LoVo (cell line): ENCODE measurements around the gene CORO1A.
"Not testable (repeated sequence)": the region's sequence is repeated elsewhere in the genome, so short reads cannot be mapped to it uniquely, and the experiment has no call there.

Experiments used
- DNase-seq: peaks from one replicate; pipeline ENCODE4 v3.0.0-alpha.2; 2016; ENCODE audit warnings: low spot score

Gene CORO1A

GRCh38 chr16:30170145-30170544, 13.3 kb upstream of the CORO1A start:
- DNase-seq = not testable (repeated sequence)

DNA sequence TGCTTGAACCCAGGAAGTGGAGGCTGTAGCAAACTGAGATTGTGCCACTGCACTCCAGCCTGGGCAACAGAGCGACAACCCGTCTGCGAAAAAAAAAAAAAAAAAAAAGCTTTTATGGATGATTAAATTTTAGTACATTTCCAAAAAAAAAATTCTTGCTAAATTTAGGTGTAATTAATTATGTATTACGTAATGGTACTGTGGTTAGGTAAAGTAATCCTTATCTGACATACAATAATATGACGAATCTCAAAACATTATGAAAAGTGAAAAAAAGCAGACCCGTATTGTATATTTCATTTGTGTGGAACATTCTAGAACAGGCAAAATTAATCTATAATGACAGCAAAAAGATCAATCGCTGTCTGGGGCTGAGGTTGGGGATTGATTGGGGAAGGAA, 10.3 kb upstream of the CORO1A start:
- no peak for DNase-seq

DNA sequence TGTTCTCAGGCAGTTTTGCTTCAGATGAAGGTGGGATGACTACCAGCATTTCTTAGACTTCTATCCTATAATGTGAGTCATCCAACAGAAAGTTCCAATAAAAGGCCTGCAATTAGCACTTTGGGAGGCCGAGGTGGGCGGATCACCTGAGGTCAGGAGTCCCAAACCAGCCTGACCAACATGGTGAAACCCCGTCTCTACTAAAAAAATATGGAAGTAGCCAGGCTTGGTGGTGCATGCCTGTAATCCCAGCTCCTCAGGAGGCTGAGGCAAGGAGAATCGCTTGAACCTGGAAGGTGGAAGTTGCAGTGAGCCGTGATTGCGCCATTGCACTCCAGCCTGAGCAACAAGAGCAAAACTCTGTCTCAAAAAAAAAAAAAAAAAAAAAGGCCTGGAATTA, 6.5 kb upstream of the CORO1A start:
- DNase-seq = not testable (repeated sequence)

- no peak for DNase-seq
Observed at GRCh38 chr16:30179195-30179594, 4.2 kb upstream of the CORO1A start.

GRCh38 chr16:30179931-30180330, 3.5 kb upstream of the CORO1A start:
- DNase-seq = no peak

DNA sequence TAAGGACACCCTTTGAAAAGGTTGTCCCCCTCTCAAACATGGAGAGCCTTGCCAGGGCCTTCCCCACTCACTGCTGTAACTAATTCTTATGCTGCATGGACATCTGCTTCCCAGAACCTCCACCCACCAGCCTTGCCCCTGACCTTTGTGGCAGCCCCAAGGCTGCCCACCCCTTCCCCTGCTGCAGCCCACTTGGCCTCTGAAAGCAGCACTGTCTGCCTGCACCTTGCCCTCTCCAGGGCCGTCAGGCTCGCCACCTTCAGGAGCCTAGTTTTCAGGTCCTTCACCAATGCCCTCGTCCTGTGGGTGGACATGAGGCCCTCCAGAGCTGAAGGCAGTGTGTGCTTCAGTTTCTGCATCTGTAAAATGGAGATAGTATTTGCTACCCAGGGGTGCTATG, 2.7 kb upstream of the CORO1A start:
- no peak for DNase-seq

DNA sequence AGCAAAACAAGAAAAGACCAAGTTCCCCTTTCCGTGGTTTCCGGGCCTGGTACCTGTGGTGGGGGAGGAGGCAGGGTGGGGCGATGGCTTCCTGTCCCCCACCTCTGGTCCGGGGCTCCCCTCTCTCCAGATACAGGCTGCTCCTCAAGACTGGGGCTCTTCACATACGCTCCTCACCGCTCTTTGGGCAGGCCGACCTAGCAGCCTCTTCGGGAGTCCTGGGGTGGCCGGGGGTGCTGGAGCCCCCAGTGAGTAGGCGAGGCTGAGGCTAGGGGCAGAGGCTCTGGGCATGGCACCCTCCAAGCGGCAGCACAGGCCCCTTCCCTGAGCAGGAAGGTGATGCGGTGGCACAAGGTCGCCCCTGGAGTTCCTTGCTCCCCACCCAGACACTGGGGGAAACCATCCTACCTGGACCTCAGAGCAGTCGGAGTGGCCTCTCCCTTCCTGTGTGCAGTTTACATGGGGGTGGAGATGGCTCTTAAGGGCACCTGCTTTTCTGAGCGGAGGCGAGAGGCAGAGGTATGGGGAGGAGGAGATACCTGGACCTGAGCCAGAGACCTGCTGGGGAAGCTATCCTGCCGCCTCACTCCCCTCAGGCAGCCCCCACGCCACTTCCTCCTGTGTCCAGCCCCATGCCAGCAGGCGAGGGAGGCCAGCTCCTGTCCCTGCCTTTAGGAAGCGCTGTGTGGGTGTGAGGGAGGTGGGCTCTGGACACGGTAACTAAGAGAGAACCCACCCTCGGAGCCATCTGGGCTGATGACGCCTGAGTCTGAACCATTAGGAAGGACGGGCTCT, 891 bp downstream of the CORO1A start:
- DNase-seq = no peak

DNA sequence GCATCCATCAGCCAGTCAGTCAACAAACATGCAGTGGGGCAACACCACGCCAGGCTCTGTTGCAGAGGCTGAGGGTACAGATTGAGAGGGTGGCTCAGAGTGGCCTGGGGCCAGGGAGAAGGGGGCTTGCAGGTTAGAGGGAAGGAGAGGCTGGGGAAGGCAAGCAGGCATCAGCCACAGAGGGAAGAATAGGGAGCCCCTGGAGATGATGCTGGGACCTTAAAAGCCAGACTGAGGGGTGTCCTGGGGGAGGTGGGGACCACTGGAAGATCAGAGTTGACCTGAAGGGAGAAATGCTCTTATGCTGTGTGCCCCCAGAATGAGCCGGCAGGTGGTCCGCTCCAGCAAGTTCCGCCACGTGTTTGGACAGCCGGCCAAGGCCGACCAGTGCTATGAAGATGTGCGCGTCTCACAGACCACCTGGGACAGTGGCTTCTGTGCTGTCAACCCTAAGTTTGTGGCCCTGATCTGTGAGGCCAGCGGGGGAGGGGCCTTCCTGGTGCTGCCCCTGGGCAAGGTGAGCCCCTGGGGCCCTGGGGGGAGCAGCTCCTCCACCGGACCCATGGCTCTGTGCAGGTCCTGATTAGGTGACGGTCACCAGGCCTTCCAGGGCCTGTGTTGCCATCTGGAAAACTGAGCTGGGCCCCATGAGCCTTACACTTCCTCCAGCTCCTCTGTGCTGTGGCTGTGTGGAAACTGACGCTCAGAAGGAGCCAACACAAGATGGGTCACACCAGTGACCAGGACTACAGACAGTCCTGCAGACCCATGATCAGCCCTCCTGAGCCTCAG, 1.7 kb downstream of the CORO1A start:
- no peak for DNase-seq

GRCh38 chr16:30185683-30186421, 2.5 kb downstream of the CORO1A start:
- DNase-seq = no peak

GRCh38 chr16:30186444-30186781, 3.0 kb downstream of the CORO1A start:
- DNase-seq = no peak

- no peak for DNase-seq
Observed at GRCh38 chr16:30186782-30187555, 3.6 kb downstream of the CORO1A start.

DNA sequence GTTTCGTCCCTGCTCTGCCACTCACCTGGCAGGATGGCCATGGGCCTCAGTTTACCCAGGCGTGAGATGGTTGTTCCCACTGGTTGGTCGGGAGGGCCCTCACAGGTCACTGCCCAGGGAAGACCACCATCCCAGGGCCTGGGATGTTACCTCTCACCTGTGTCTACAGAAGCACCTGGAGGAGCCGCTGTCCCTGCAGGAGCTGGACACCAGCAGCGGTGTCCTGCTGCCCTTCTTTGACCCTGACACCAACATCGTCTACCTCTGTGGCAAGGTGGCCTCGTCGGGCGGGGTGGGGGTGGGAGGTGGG, 4.1 kb downstream of the CORO1A start:
- DNase-seq = no peak

DNA sequence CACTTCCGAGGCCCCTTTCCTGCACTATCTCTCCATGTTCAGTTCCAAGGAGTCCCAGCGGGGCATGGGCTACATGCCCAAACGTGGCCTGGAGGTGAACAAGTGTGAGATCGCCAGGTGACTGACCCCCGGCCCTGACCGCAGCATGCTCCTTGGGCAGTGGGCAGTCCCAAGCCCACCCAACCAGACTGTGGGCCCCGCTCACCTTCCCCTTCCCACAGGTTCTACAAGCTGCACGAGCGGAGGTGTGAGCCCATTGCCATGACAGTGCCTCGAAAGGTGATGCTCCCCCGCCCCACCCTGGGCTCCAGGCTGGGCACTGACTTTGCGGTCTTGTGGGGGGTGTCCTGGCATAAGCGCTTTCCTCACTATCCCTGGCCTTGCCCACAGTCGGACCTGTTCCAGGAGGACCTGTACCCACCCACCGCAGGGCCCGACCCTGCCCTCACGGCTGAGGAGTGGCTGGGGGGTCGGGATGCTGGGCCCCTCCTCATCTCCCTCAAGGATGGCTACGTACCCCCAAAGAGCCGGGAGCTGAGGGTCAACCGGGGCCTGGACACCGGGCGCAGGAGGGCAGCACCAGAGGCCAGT, 4.7 kb downstream of the CORO1A start:
- DNase-seq = no peak

- DNase-seq = not testable (repeated sequence)
Observed at GRCh38 chr16:30191158-30191557, 7.8 kb downstream of the CORO1A start.

- not testable (repeated sequence) for DNase-seq
Observed at GRCh38 chr16:30193098-30193497, 9.7 kb downstream of the CORO1A start.

GRCh38 chr16:30193615-30194014, 10.2 kb downstream of the CORO1A start, which contains the start of the genes BOLA2B and SLX1A:
Gene BOLA2B, minus strand, starts transcription at chr16:30193666. Its CDS starts 71 bp downstream, at chr16:30193595.
Gene SLX1A, plus strand, starts transcription at chr16:30193875. Its CDS starts 210 bp downstream, at chr16:30194085.
- not testable (repeated sequence) for DNase-seq

DNA sequence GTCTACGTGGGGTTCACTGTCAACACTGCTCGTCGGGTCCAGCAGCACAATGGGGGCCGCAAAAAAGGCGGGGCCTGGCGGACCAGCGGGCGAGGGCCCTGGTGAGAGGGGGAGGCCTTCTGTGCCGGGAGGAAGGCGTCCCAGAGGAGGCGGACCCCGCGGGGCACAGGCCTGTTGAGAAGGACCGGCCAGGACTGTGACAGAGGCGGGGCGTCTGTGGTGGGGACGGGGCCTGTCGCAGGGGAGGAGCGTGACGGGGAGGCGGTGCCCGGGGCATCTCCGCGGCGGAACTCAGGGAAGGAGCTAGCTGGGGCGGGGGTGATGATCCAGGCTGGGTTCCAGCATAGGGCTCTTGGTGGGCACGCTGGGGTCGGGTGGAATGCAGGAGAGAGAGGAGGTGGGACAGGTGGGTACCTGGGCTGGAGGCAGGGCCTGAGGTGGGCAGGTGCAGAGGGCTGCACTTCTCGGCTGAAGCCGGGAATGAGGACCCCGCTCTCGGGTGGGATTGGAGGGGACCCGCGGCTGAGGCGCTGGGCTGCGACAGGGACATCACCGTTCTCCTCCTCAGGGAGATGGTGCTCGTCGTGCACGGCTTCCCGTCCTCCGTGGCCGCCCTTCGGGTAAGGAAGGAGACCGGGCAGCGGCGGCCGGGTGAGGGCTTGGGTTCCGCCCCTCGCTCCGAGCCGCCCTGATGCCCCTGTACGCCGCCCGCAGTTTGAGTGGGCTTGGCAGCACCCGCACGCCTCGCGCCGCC, 10.9 kb downstream of the CORO1A start:
- DNase-seq = not testable (repeated sequence)

- not testable (repeated sequence) for DNase-seq
Observed at GRCh38 chr16:30197001-30197400, 13.6 kb downstream of the CORO1A start.

DNA sequence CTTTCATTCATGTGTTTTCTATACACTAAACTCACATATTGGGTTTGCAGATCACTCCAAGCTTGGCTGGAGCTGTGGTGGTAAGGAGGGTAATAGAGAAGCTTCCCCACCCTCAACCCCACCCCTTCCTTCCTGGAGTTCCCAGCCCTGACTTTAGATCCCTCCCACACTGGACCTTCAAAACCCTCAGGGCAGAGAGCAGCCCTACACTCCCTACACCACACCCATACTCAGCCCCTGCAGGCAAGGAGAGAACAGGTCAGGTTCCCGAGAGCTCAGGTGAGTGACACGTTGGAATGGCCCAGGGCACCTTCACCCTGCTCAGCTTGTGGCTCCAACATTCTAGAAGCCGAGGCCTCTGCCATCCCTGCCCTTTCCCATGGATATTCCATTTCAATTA, 15.6 kb downstream of the CORO1A start, which contains the start of gene SULT1A3:
Gene SULT1A3, plus strand, starts transcription at position 207 of the 400 bp plus-strand sequence. CDS start 1,474 bp downstream, outside the sequence.
- not testable (repeated sequence) for DNase-seq

- not testable (repeated sequence) for DNase-seq
Observed at GRCh38 chr16:30199608-30200343, 16.4 kb downstream of the CORO1A start.
